GM12878 (cell line): ENCODE data around the gene ZNRF3.

Experiments used
- BCL11A ChIP-seq: IDR thresholded peaks from 2 replicates; pipeline ENCODE4 v1.6.1; 2011; ENCODE audit warnings: low read depth, low read length
- CTCF ChIP-seq, 3 experiments: IDR thresholded peaks in 2 of 3; conservative IDR thresholded peaks in 1 of 3; 2 replicates each; pipeline ENCODE4 v1.5.1; 2011; ENCODE audit warnings: low read depth in 3 of 3, low read length in 3 of 3, mild to moderate bottlenecking in 3 of 3, control low read depth in 2 of 3, moderate library complexity in 2 of 3, inconsistent platforms in 1 of 3, mixed read lengths in 1 of 3; ENCODE audit not compliant: control insufficient read depth in 2 of 3, insufficient read depth in 1 of 3; ENCODE audit errors: extremely low read depth in 1 of 3
- EP300 ChIP-seq, 2 experiments: fragments of 150-350 bp in 1 of 2; IDR thresholded peaks; 2 replicates each; pipeline ENCODE4 v1.6.1; 2011 to 2012; ENCODE audit warnings: low read depth in 2 of 2, low read length in 2 of 2, borderline replicate concordance in 1 of 2, improper control_type of control experiment in 1 of 2, inconsistent platforms in 1 of 2; ENCODE audit not compliant: control insufficient read depth in 1 of 2
- JUND ChIP-seq: IDR thresholded peaks from 2 replicates; pipeline ENCODE4 v1.6.1; 2012; ENCODE audit warnings: low read depth, mild to moderate bottlenecking, low read length, improper control_type of control experiment, moderate library complexity
- MAX ChIP-seq: IDR thresholded peaks from 2 replicates; pipeline ENCODE4 v1.6.1; 2012; ENCODE audit warnings: low read depth, low read length, improper control_type of control experiment

GRCh38 chr22:29039148-29039547 lies 155.8 kb downstream of the ZNRF3 start:
- TF ChIP-seq MAX (no peak), BCL11A (no peak), EP300 (IDR thresholded peaks at IDR 0.05; ENCODE audit: borderline replicate concordance in 1 of 2, control insufficient read depth in 1 of 2, low read depth in 2 of 2, low read length in 2 of 2) (no peak), CTCF (IDR thresholded peaks at IDR 0.05 in 2 of 3, conservative IDR thresholded peaks at IDR 0.05 in 1 of 3; ENCODE audit: control insufficient read depth in 2 of 3, extremely low read depth in 1 of 3, insufficient read depth in 1 of 3, low read depth in 3 of 3, low read length in 3 of 3) (no peak), JUND (no peak)
